Erythroblast (primary cell): ENCODE measurements around the gene CYP46A1.

ENCODE experiments used
- GATA1 ChIP-seq: IDR thresholded peaks from 2 replicates; pipeline ENCODE4 v1.6.1; 2011; ENCODE audit warnings: low read depth, mild to moderate bottlenecking, control low read depth, low read length, moderate library complexity
- POLR2A ChIP-seq: IDR thresholded peaks from 2 replicates; pipeline ENCODE4 v1.6.1; 2011; ENCODE audit warnings: mild to moderate bottlenecking, low read length

GRCh38 chr14:99722741-99723140 lies 38.6 kb downstream of the CYP46A1 start:
- TF ChIP-seq POLR2A = no peak
- no peak for TF ChIP-seq GATA1
